Sigmoid colon (tissue), 4 donors: ENCODE measurements around the gene DAAM1.

Source experiments
- EP300 ChIP-seq, 4 donors: sonication (generic); formaldehyde crosslinking; IDR thresholded peaks; one replicate each; pipeline ENCODE4 v1.6.1; 2017; ENCODE audit warnings: antibody characterized with exemption in 4 of 4
- POLR2A ChIP-seq, 2 donors: fragments of 450-650 bp; IDR thresholded peaks; one replicate each; pipeline ENCODE4 v1.6.1; 2016; ENCODE audit warnings: antibody characterized with exemption in 2 of 2, mild to moderate bottlenecking in 2 of 2, moderate library complexity in 2 of 2
- POLR2AphosphoS5 ChIP-seq, 4 donors: sonication (generic); formaldehyde crosslinking; IDR thresholded peaks; one replicate each; pipeline ENCODE4 v1.6.1; 2017; ENCODE audit warnings: antibody characterized with exemption in 4 of 4
- TF ChIP-seq, protein P1 (sequence below), 4 experiments: fragments of 450-650 bp in 3 of 4; fragments of 200-600 bp in 1 of 4; IDR thresholded peaks; one replicate each; pipeline ENCODE4 v1.5.1; 2016 to 2019; ENCODE audit warnings: antibody characterized with exemption in 4 of 4, mild to moderate bottlenecking in 3 of 4, moderate library complexity in 2 of 4

DNA sequence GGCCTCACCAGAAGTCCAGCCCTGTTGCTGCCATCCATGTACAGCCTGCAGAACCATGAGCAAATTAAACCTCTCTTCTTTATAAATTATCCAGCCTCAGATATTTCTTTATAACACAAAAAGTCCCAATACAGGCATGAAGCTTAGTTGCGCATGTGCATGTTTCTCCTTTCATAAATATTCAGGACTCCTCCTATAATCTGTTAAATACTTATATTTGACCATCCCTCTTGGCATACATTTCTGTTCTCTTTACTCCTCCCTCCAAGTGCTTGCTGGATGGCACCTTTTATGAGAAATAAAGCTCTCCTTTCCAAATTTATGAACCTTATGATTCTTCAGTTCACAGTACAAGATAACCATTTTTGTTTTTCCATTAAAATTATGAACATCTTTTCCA, 20.5 kb downstream of the DAAM1 start:
- TF ChIP-seq, protein P1, sequence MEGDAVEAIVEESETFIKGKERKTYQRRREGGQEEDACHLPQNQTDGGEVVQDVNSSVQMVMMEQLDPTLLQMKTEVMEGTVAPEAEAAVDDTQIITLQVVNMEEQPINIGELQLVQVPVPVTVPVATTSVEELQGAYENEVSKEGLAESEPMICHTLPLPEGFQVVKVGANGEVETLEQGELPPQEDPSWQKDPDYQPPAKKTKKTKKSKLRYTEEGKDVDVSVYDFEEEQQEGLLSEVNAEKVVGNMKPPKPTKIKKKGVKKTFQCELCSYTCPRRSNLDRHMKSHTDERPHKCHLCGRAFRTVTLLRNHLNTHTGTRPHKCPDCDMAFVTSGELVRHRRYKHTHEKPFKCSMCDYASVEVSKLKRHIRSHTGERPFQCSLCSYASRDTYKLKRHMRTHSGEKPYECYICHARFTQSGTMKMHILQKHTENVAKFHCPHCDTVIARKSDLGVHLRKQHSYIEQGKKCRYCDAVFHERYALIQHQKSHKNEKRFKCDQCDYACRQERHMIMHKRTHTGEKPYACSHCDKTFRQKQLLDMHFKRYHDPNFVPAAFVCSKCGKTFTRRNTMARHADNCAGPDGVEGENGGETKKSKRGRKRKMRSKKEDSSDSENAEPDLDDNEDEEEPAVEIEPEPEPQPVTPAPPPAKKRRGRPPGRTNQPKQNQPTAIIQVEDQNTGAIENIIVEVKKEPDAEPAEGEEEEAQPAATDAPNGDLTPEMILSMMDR (IDR thresholded peaks at IDR 0.05), result no peak
- TF ChIP-seq POLR2A (IDR thresholded peaks at IDR 0.05) (no peak), POLR2AphosphoS5 (IDR thresholded peaks at IDR 0.05) (no peak), EP300 (IDR thresholded peaks at IDR 0.05) (no peak)
